Measurements from ENCODE around the gene ZC3H10. TPM values are rescaled to one million over a fixed set of nuclear protein-coding genes. Genes with fewer than 3 reads are reported as not detected.

ZC3H10 gene
- total RNA-seq, 4 donors from 2014 or later, result 3.2 to 5.1 (median 3.5) TPM

DNA sequence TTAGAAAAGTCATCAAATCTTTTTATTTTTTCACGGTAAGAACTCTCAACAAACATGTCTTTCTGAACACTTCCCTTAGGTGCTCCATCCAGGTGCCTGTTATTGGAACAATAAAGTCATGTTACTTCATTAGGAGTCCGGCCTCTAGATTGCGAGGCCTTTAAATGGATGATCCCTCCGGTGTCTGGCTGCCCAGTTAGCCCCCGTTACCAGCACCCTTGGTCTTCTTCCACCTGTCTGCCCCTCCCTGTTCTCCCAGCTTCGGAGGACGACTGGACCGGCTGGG is 14.3 kb upstream of the ZC3H10 start:
- TF ChIP-seq, protein P1, sequence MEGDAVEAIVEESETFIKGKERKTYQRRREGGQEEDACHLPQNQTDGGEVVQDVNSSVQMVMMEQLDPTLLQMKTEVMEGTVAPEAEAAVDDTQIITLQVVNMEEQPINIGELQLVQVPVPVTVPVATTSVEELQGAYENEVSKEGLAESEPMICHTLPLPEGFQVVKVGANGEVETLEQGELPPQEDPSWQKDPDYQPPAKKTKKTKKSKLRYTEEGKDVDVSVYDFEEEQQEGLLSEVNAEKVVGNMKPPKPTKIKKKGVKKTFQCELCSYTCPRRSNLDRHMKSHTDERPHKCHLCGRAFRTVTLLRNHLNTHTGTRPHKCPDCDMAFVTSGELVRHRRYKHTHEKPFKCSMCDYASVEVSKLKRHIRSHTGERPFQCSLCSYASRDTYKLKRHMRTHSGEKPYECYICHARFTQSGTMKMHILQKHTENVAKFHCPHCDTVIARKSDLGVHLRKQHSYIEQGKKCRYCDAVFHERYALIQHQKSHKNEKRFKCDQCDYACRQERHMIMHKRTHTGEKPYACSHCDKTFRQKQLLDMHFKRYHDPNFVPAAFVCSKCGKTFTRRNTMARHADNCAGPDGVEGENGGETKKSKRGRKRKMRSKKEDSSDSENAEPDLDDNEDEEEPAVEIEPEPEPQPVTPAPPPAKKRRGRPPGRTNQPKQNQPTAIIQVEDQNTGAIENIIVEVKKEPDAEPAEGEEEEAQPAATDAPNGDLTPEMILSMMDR (IDR thresholded peaks at IDR 0.05; ENCODE audit: low read depth), result no peak

DNA sequence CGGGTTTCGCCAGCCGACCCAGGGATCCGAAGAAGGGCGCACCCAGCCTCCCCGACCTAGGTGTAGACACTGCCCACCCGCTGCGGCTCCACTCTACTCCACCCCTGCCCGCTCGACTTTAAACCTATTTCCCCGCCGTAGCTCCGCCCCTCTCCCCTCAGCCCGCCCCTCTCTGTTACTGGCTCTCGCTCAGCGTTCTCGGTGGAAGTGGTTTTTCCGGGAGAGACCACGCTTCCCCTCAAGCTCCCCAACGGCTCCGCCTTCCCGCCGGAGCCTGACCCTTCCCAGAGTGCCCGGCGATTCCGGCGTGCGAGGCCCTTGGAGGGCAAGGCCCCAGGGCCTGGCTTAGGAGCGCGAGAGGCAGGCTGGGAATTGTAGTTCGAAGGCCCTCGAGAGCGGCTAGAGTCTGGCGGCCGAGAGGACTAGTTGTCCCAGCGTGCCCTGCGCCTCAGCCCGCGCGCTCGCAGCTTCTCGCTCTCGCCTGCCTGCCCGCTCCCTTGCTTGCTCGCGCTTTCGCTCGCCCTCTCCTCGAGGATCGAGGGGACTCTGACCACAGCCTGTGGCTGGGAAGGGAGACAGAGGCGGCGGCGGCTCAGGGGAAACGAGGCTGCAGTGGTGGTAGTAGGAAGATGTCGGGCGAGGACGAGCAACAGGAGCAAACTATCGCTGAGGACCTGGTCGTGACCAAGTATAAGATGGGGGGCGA is 13.8 kb upstream of the ZC3H10 start, which contains the start of gene PA2G4:
Gene PA2G4 (plus strand): TSS at position 451 of the 706 bp plus-strand sequence. CDS start 179 bp downstream, at position 630.
- TF ChIP-seq, protein P1 (IDR thresholded peaks at IDR 0.05; ENCODE audit: low read depth), result no peak

DNA sequence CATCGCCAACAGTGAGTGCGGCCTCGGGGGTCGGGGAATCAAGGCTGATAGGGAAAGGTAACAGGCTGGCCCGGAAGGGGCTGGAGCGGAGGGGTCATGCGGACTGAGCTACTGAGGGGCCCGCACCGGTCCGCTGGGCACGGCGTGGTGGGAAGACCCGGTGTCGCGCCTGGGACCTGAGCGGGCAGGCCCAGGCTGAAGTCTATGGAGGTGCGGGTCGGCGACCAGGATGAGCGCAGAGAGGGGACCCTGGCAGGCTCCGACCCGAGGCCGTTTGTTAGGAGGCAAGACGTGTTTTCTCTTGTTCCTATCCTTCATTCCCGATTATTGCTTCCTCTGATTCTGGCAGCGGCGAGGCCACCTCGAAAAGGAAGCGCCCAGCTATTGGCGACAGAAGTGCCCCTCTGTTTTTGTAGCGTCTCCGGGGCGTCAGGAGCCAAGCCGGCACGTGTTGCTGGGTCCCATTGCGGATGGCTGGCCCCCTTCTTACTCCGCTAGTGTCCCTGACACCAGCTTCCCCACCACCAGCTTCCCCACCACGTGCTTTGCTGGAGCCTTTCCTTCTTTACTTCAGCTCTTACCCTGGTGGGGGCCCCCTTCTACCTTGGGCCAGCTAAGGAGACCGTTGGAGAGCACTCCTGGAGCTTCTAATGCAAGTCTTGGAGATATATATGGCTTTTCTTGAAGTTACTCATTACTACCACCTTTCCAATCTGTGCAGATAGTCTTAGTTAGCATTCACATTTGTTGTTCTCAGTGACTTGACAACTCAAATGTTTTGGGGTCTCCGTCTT is 13.1 kb upstream of the ZC3H10 start:
- TF ChIP-seq, protein P1 (IDR thresholded peaks at IDR 0.05; ENCODE audit: low read depth), result no peak

DNA sequence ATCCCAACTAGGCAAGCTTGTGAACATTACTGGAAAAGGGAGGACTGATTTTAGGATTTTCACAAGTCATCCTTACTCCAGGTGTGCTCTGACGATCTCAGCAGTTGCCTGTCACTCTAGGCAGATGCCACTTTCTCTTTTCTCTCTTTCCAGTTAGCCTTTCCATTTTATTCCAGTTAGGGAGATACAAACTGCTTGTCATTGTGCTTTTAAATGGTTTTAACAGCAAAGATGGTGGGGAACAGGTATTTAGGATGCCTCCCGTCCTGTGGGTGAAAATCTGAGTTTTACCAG is 12.5 kb upstream of the ZC3H10 start:
- TF ChIP-seq, protein P1 (IDR thresholded peaks at IDR 0.05; ENCODE audit: low read depth), result no peak

DNA sequence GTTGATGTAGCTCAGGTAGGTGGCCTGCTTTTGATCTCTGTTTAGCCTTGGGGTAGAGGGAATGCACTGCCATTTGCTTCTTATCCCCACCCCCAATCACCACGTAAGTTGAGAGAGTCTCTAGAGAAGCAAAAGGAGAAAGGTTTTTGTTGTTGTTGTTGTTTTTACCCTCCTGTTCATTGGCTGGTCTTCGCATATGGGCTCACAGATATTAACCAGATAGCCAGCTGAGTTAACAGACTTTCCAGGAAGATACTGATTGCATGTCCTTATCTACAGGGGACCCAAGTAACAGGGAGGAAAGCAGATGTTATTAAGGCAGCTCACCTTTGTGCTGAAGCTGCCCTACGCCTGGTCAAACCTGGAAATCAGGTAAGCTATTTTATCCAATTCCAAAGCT is 10.8 kb upstream of the ZC3H10 start:
- TF ChIP-seq, protein P1 (IDR thresholded peaks at IDR 0.05; ENCODE audit: low read depth), result no peak

DNA sequence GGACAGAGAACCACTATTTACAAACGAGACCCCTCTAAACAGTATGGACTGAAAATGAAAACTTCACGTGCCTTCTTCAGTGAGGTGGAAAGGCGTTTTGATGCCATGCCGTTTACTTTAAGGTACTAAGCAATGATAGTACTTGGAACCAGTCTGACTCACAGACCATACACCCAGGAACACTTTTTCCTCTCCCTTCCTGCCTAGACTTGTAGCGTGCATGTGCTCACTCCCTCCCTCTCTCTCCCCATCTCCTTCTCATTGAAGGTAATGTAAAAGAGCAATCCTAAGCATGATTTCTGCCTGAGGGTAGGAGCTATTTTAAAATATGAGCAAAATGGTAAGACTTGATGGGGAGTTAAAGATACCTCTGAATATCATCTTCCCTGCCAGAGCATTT is 7.5 kb upstream of the ZC3H10 start:
- TF ChIP-seq, protein P1 (IDR thresholded peaks at IDR 0.05; ENCODE audit: low read depth), result no peak

DNA sequence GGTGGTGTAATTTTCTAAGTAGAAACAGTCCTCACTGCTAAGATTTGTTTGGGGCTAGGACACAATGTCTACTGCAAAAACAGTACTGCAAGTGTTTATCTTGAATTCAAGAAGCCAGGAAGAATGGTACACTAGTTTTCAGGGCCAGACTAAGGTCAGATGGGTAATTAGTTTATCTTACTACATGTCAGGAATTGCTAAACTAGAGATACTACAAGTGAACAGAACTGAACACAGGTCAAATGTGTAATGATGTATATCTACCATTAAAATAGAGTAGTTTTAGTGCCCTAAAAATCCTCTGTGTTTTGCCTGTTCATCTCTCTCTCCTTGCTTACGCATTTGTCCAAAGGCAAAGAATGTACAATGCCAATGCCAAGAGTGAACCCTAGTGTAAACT is 4.0 kb upstream of the ZC3H10 start:
- TF ChIP-seq, protein P1 (IDR thresholded peaks at IDR 0.05; ENCODE audit: low read depth), result no peak
